Measurements from ENCODE around the gene IGFLR1. TPM values are rescaled to one million over a fixed set of nuclear protein-coding genes. Genes with fewer than 3 reads are reported as not detected.

Gene IGFLR1
- total and polyA plus RNA-seq, 4 donors = 5.1 to 14.9 (median 9.5) TPM

DNA sequence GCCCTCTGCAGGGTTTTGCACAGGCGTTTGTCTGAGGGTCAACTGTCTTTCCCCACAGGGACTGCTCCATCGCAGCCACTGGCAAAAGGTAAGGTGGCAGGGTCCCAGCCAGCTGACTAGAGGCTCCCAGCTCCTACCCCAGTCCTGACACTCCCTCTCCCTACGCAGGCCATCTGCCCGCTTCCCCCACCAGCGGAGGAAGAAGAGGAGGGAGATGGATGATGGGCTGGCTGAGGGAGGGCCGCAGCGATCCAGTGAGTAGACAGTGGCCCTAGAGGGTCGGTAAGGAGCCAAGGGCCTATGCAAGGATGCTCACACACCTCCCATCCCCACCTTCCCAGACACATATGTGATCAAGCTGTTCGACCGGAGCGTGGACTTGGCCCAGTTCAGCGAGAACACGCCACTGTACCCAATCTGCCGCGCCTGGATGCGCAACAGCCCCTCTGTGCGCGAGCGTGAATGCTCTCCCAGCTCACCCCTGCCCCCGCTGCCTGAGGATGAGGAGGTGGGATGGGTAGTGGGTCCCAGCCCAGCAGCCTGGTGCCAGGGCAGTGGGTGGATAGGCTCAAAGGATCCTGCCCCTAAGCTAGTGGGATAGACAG lies 10.6 kb upstream of the IGFLR1 start:
- Histone ChIP-seq H3K9me3 (ENCODE audit: control insufficient read depth, low read length) (no peaks in the 10 kb centered on the region), H3K4me1 (ENCODE audit: control insufficient read depth in 1 of 2, insufficient read depth in 2 of 2, low read length in 2 of 2) (no peaks in the 10 kb centered on the region), H3K36me3 (ENCODE audit: control insufficient read depth in 1 of 2, insufficient read depth in 2 of 2, low read length in 1 of 2) (peaks cover 0 to 3% of the 10 kb centered on the region in 2 donors), H3K27me3 (ENCODE audit: control insufficient read depth in 1 of 2, insufficient read depth in 2 of 2, low read length in 1 of 2) (no peaks in the 10 kb centered on the region), H3K27ac (ENCODE audit: low read depth in 1 of 2, low read length in 2 of 2) (no peak overlapping the region), H3K4me3 (ENCODE audit: low read length in 2 of 2) (no peak overlapping the region)
- intact Hi-C loops (cut with DNase I) = no loop called here
- 93 to 94% methylated on average over 19 to 20 of the region's 20 CpGs for WGBS, 2 donors
- no peak for ATAC-seq (ENCODE audit: low FRiP score)
- peak in 1 of 2 donors; percentile 76 for DNase-seq

DNA sequence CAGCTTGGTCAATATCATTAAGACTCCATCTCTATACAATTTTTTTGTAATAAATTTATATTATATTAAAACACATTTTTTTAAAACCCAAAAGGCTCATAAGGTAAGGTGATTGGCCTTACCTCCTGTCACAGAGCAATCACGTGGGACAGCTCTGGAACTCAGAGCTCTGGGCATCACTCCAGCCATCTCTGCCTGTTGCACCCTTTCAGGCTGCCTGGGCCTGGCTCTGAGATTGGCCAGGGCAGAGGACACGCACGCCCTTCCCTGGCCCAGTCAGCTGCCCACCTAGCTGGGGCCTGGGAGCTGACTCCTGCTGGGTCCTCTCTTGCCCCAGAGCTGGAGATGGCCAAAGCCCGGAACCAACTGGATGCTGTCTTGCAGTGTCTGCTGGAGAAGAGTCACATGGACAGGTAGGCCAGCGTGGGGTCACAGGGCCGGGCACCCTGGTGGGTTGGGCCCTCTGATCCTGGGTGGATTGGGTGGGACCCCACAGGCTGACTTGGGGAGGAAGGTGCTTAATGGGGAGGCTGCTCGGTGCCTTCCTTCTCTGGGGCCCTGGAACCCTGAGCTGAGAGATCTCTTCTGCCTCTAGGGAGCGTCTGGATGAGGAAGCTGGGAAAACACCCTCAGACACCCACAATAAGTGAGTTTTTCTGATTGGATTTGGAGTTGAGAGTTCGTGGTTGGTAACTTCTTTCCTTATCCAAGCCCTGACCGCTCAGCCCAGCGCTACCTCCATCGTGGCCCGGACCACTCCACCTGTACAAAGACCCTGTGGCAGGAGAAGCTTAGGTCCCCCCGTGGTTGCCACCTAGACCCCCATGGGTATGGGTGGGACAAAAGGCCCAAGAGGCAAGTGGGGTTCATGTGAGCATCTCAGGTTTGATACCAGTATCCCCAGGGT lies 9.8 kb upstream of the IGFLR1 start:
- Histone ChIP-seq H3K36me3 (ENCODE audit: control insufficient read depth in 1 of 2, insufficient read depth in 2 of 2, low read length in 1 of 2) (peaks cover 0 to 3% of the 10 kb centered on the region in 2 donors), H3K4me1 (ENCODE audit: control insufficient read depth in 1 of 2, insufficient read depth in 2 of 2, low read length in 2 of 2) (no peaks in the 10 kb centered on the region), H3K27ac (ENCODE audit: low read depth in 1 of 2, low read length in 2 of 2) (no peak overlapping the region), H3K9me3 (ENCODE audit: control insufficient read depth, low read length) (no peaks in the 10 kb centered on the region), H3K27me3 (ENCODE audit: control insufficient read depth in 1 of 2, insufficient read depth in 2 of 2, low read length in 1 of 2) (no peaks in the 10 kb centered on the region), H3K4me3 (ENCODE audit: low read length in 2 of 2) (no peak overlapping the region)
- DNase-seq (no peak), ATAC-seq (ENCODE audit: low FRiP score) (no peak)
- 81 to 82% methylated on average over 14 of the region's 14 CpGs for WGBS, 2 donors
- intact Hi-C loops (cut with DNase I) = no loop called here

DNA sequence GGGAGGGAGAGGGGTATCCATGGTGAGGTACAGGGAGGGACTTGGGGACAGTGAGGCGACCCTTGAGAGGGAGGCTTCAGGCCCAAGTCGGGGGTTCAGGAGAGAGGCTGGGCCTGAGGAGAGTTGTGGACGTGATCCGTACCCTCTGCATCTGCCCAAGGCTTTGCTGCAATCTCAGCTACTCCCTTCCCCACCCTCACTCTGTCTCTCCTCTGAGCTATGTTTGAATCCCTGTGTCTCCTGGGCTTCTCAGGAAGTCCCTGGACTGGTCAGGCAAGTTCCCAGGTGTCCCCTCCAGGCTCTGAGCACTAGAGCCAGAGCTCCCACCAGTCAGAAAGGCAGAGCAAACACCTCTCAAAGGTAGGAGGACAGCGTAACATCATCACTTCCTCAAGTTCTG lies 7.9 kb upstream of the IGFLR1 start:
- H3K36me3 ChIP-seq (ENCODE audit: control insufficient read depth in 1 of 2, insufficient read depth in 2 of 2, low read length in 1 of 2) = peaks cover 0 to 3% of the 10 kb centered on the region in 2 donors
- H3K9me3 ChIP-seq (ENCODE audit: control insufficient read depth, low read length) = no peaks in the 10 kb centered on the region
- DNase-seq (no peak), ATAC-seq (ENCODE audit: low FRiP score) (no peak)
- no peaks in the 10 kb centered on the region for H3K27me3 ChIP-seq (ENCODE audit: control insufficient read depth in 1 of 2, insufficient read depth in 2 of 2, low read length in 1 of 2)
- no peak overlapping the region for H3K27ac ChIP-seq (ENCODE audit: low read depth in 1 of 2, low read length in 2 of 2)
- intact Hi-C loops (cut with DNase I) = no loop called here
- no peaks in the 10 kb centered on the region for H3K4me1 ChIP-seq (ENCODE audit: control insufficient read depth in 1 of 2, insufficient read depth in 2 of 2, low read length in 2 of 2)
- 80 to 93% methylated on average over 3 to 5 of the region's 5 CpGs for WGBS, 2 donors
- H3K4me3 ChIP-seq (ENCODE audit: low read length in 2 of 2) = no peak overlapping the region

DNA sequence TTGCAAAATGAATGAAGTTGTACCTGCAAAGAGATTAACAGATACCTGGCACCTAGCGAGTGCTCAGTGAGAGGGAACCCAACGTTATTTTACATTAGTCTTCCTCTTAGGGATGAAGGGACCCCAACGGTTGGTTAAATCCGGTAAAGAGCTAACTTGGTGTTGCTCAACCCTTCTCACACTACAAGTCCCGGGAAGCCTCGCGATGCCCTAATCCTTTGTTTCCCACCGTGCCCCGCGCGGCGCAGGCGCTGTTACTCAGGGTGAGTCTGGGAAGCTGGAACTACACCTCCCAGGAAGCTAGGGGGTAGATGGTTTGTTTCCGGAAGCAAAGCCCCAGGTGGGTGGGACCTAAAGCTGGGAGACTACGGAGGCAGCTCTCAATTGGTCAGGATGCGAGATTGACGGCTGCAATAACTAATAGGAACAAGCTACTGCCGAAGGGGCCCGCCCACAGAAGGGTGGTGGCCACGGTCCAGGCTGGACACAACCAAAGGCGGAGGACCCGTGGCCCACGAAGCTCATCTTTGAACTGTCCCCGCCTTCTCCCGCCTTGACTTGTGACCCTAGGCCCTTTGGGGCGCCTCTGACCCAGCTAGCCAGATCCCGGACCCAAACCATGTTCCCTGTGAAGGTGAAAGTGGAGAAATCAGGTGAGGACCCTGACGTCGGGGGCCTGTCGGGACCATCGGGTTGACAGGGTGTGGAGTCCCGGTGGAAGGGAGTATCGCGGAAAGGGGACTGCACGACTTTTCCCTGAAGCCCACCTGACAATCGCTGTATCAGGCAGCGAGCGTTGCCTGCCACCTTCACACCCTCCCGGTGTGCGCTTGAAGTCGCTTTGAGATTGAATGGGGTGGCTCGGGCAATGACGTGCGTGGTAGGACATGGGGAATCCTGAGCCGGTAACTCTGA lies 6.1 kb upstream of the IGFLR1 start, which contains the start of gene LIN37:
Gene LIN37 (plus strand): TSS at position 471 of the 915 bp plus-strand sequence. CDS start 149 bp downstream, at position 620.
- no peaks in the 10 kb centered on the region for H3K4me1 ChIP-seq (ENCODE audit: control insufficient read depth in 1 of 2, insufficient read depth in 2 of 2, low read length in 2 of 2)
- DNase-seq (peak; percentile 99), ATAC-seq (ENCODE audit: low FRiP score) (peak; percentile 92)
- WGBS, 2 donors = 0 to 1% methylated on average over 45 of the region's 45 CpGs
- peak within 1 kb of the TSS; percentile 55 to 88 for H3K4me3 ChIP-seq (ENCODE audit: low read length in 2 of 2)
- intact Hi-C loops (cut with DNase I) = loop anchor here in 1 of 2 donors (5.0 to 10.0 kb wide), 2 partner anchors 184 to 396 kb away; partner anchors contain the start of gene CAPNS1
- peak within 1 kb of the TSS in 1 of 2 donors; percentile 55 for H3K27ac ChIP-seq (ENCODE audit: low read depth in 1 of 2, low read length in 2 of 2)
- peaks cover 0 to 3% of the 10 kb centered on the region in 2 donors for H3K36me3 ChIP-seq (ENCODE audit: control insufficient read depth in 1 of 2, insufficient read depth in 2 of 2, low read length in 1 of 2)
- no peaks in the 10 kb centered on the region for H3K9me3 ChIP-seq (ENCODE audit: control insufficient read depth, low read length)
- H3K27me3 ChIP-seq (ENCODE audit: control insufficient read depth in 1 of 2, insufficient read depth in 2 of 2, low read length in 1 of 2) = no peaks in the 10 kb centered on the region

DNA sequence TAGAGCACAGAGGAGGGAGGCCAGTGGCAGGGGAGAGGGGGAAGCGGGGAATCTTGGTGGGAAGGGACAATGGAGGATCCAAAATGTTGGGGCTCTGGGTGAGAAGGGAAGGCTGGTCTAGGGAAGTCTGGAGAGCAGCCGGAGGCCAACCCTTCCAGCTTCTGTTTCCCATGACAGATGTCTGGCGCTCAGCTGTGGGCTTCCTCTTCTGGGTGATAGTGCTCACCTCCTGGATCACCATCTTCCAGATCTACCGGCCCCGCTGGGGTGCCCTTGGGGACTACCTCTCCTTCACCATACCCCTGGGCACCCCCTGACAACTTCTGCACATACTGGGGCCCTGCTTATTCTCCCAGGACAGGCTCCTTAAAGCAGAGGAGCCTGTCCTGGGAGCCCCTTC lies 4.3 kb upstream of the IGFLR1 start:
- 90% methylated on average over 5 of the region's 5 CpGs for WGBS, 2 donors
- no peaks in the 10 kb centered on the region for H3K4me1 ChIP-seq (ENCODE audit: control insufficient read depth in 1 of 2, insufficient read depth in 2 of 2, low read length in 2 of 2)

DNA sequence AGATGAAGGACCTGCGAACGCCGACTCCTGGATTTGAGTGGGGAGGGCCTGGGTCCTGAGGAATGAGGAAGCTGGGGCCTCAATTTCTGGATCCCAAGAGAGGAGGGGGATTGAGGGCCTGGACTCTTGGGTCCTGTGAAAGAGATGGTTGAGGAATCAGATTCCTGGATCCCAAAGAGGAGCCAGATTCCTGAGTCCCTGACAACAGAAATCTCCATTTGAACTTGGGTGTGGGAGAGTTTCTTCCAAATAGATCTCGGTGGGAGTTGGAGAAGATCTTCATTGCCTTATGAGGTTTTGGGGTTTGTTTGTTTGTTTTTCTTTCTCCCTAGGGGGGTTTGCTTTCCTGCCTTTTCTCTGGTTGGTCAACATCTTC lies 3.8 kb upstream of the IGFLR1 start:
- intact Hi-C loops (cut with DNase I) = loop anchor here in 1 of 2 donors (5.0 to 10.0 kb wide), 2 partner anchors 186 to 399 kb away; partner anchors contain the start of gene CAPNS1
- Histone ChIP-seq H3K9me3 (ENCODE audit: control insufficient read depth, low read length) (no peaks in the 10 kb centered on the region), H3K4me3 (ENCODE audit: low read length in 2 of 2) (peak overlapping the region; percentile 50 to 67), H3K36me3 (ENCODE audit: control insufficient read depth in 1 of 2, insufficient read depth in 2 of 2, low read length in 1 of 2) (no peaks in the 10 kb centered on the region), H3K27me3 (ENCODE audit: control insufficient read depth in 1 of 2, insufficient read depth in 2 of 2, low read length in 1 of 2) (no peaks in the 10 kb centered on the region), H3K27ac (ENCODE audit: low read depth in 1 of 2, low read length in 2 of 2) (peak overlapping the region in 1 of 2 donors; percentile 22), H3K4me1 (ENCODE audit: control insufficient read depth in 1 of 2, insufficient read depth in 2 of 2, low read length in 2 of 2) (no peaks in the 10 kb centered on the region)
- 1 to 5% methylated on average over 4 of the region's 4 CpGs for WGBS, 2 donors
- no peak for DNase-seq
- no peak for ATAC-seq (ENCODE audit: low FRiP score)

More for the DNA sequence above, 4.3 kb upstream of the IGFLR1 start:
- H3K27ac ChIP-seq (ENCODE audit: low read depth in 1 of 2, low read length in 2 of 2) = no peak overlapping the region
- ATAC-seq (ENCODE audit: low FRiP score) (no peak), DNase-seq (no peak)
- no peak overlapping the region for H3K4me3 ChIP-seq (ENCODE audit: low read length in 2 of 2)
- H3K9me3 ChIP-seq (ENCODE audit: control insufficient read depth, low read length) = no peaks in the 10 kb centered on the region
- intact Hi-C loops (cut with DNase I) = loop anchor here in 1 of 2 donors (5.0 to 10.0 kb wide), 2 partner anchors 186 to 398 kb away; partner anchors contain the start of gene CAPNS1
- no peaks in the 10 kb centered on the region for H3K27me3 ChIP-seq (ENCODE audit: control insufficient read depth in 1 of 2, insufficient read depth in 2 of 2, low read length in 1 of 2)
- no peaks in the 10 kb centered on the region for H3K36me3 ChIP-seq (ENCODE audit: control insufficient read depth in 1 of 2, insufficient read depth in 2 of 2, low read length in 1 of 2)

DNA sequence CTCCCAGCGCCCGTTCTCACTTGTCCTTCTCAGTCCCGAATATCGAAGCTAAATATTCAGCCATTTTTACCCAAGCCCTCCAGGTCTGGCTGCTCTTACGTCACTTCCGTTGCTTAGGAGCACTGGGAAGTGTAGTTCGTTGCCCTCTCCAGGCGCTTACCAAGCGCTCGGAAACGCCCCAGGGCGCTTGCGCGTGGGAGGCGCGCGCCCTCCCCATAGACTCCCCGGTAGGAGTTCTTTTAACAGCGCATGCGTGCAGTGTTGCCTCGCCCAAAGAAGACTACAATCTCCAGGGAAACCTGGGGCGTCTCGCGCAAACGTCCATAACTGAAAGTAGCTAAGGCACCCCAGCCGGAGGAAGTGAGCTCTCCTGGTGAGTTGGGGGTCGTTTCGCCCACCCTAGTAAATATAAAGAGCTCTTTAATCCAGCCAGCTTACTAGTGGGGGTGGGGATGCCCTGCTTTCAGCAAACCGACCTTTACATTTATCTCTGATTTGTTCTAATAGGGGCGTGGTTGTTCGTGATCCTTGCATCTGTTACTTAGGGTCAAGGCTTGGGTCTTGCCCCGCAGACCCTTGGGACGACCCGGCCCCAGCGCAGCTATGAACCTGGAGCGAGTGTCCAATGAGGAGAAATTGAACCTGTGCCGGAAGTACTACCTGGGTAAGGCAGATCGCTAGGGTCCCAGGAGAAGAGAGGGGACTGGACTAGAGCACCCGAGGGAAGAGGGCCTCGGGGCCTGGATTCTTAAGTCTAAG lies 3.3 kb upstream of the IGFLR1 start, which contains the start of the genes PSENEN and U2AF1L4:
Gene PSENEN (plus strand): TSS at position 324 of the 759 bp plus-strand sequence. CDS start 280 bp downstream, at position 604.
Gene U2AF1L4 (minus strand): TSS at position 91 of the 759 bp plus-strand sequence. CDS start 27 bp downstream, at position 64.
- no peaks in the 10 kb centered on the region for H3K27me3 ChIP-seq (ENCODE audit: control insufficient read depth in 1 of 2, insufficient read depth in 2 of 2, low read length in 1 of 2)
- peak; percentile 94 for ATAC-seq (ENCODE audit: low FRiP score)
- peak within 1 kb of the TSS; percentile 97 for H3K27ac ChIP-seq (ENCODE audit: low read depth in 1 of 2, low read length in 2 of 2)
- WGBS, 2 donors = 0 to 1% methylated on average over 40 of the region's 40 CpGs
- intact Hi-C loops (cut with DNase I) = loop anchor here (2.0 to 10.0 kb wide), 3 partner anchors 185 to 399 kb away; partner anchors contain the start of gene CAPNS1 (in 1 of the 2)
- H3K4me1 ChIP-seq (ENCODE audit: control insufficient read depth in 1 of 2, insufficient read depth in 2 of 2, low read length in 2 of 2) = no peaks in the 10 kb centered on the region
- peak within 1 kb of the TSS; percentile 81 to 93 for H3K4me3 ChIP-seq (ENCODE audit: low read length in 2 of 2)
- peak; percentile 98 for DNase-seq
- no peaks in the 10 kb centered on the region for H3K36me3 ChIP-seq (ENCODE audit: control insufficient read depth in 1 of 2, insufficient read depth in 2 of 2, low read length in 1 of 2)
- H3K9me3 ChIP-seq (ENCODE audit: control insufficient read depth, low read length) = no peaks in the 10 kb centered on the region

All from aorta (tissue), 5 donors.